Measurements from ENCODE around the gene PDLIM7.
"Not testable (repeated sequence)": the region's sequence is repeated elsewhere in the genome, so short reads cannot be mapped to it uniquely, and the experiment has no call there.

The PDLIM7 gene, protein sequence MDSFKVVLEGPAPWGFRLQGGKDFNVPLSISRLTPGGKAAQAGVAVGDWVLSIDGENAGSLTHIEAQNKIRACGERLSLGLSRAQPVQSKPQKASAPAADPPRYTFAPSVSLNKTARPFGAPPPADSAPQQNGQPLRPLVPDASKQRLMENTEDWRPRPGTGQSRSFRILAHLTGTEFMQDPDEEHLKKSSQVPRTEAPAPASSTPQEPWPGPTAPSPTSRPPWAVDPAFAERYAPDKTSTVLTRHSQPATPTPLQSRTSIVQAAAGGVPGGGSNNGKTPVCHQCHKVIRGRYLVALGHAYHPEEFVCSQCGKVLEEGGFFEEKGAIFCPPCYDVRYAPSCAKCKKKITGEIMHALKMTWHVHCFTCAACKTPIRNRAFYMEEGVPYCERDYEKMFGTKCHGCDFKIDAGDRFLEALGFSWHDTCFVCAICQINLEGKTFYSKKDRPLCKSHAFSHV

DNA sequence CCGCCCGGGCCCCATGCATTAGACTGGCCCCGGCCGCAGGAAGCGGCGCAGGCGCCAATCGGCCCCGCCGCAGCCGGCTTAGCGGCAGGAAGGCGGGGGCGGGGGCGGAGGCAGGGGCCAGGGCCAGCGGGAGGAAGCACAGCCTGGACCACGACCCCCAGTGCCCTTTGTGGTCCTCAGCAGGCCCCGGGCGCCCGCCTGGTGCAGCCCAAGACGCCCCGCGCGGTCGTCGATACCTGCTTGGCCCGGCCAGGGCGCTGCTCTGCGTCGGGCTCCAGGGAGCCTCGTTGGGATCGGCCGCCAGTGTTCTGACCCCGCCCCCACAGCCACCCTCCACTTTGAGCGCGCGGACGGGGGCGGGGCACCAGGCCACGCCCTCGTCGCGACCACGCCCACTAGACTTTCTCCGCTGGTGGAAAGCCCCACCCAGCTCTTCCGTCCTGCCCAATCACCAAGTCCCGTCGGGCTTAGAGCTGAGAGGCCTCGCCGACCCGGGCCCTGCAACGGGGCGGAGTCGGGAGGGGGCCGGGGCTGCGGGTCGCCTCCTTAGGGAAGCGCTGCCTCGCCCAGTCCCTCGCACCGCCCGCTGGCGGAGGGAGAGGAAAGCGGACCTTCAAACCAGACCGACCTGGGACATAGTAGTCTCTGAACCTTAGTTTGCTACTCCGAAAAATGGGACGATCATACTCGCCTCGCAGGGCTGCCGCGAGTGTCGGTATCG is at the start of gene PDLIM7:
PDLIM7 (minus strand) TSS at position 313 of the 721 bp plus-strand sequence. CDS start 1,092 bp downstream, outside the sequence.
- DNase-seq (ENCODE audit: low read depth): peak; percentile 90

- DNase-seq (ENCODE audit: low read depth): no peak
Measured at GRCh38 chr5:177546258-177546741, 48.9 kb upstream of the PDLIM7 start.

- DNase-seq (ENCODE audit: low read depth): no peak
Measured at GRCh38 chr5:177545487-177546257, 48.3 kb upstream of the PDLIM7 start.

DNA sequence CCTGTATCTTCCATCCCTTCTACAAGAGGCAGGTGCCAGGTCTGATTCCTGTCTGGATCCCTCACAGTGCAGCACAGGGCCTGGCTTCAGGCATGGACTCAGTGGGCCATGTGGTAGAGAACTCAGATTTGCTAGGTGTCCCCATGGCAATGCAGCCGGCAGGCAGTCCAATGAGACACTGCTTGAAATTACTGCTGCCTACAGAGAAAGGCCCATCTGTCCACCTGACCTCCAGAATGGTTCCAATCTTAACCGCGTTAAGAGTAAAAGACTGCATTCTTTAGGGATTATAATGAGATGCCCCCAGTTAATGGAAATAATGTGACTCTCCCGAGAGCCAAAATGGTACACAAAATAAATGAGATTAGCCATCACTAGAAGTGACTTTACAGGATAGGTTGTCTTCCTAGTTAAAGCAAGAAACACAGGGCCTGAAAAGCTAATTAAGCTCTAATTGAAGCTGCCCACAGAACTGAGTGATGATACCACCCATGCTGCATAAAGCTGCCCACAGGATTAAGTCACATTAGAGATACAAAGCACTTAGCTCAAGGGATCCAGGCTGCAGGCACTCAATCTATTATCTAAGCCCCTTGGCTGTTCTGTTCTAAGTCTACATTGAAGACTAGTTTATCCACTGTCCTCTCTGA is 45.5 kb upstream of the PDLIM7 start:
- DNase-seq (ENCODE audit: low read depth): no peak

- no peak for DNase-seq (ENCODE audit: low read depth)
Measured at GRCh38 chr5:177540438-177540837, 43.0 kb upstream of the PDLIM7 start.

DNA sequence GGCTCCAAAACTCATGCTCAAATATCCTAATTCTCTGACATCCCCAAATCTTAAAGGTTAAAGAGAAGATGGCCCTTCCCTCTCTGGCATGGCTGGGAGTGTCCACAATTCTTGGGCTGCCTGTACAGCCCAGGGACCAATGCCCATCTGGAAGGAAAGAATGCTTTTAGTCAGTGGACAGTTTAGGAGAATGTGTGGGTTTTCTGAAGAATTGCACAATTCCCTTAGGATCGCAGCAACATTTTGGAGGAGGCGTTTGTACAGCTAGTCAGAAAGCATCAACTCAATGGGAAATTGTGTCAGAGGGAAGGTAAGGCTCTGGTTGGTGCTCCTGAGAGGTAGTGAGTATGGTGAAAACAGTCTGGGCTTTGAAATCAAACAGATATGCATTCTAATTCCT is 42.0 kb upstream of the PDLIM7 start:
- no peak for DNase-seq (ENCODE audit: low read depth)

- DNase-seq (ENCODE audit: low read depth): no peak
Measured at GRCh38 chr5:177538876-177539275, 41.5 kb upstream of the PDLIM7 start.

- DNase-seq (ENCODE audit: low read depth): no peak
Measured at GRCh38 chr5:177537389-177538361, 40.3 kb upstream of the PDLIM7 start.

GRCh38 chr5:177536386-177536785 is 39.0 kb upstream of the PDLIM7 start:
- no peak for DNase-seq (ENCODE audit: low read depth)

- DNase-seq (ENCODE audit: low read depth): no peak
Measured at GRCh38 chr5:177535125-177535524, 37.7 kb upstream of the PDLIM7 start.

- DNase-seq (ENCODE audit: low read depth): not testable (repeated sequence)
Measured at GRCh38 chr5:177534433-177534832, 37.0 kb upstream of the PDLIM7 start.

GRCh38 chr5:177531209-177531940 is 34.0 kb upstream of the PDLIM7 start:
- DNase-seq (ENCODE audit: low read depth): no peak

- DNase-seq (ENCODE audit: low read depth): no peak
Measured at GRCh38 chr5:177530638-177531037, 33.2 kb upstream of the PDLIM7 start.

- no peak for DNase-seq (ENCODE audit: low read depth)
Measured at GRCh38 chr5:177529247-177530203, 32.1 kb upstream of the PDLIM7 start.

- DNase-seq (ENCODE audit: low read depth): no peak
Measured at GRCh38 chr5:177528631-177529030, 31.2 kb upstream of the PDLIM7 start.

DNA sequence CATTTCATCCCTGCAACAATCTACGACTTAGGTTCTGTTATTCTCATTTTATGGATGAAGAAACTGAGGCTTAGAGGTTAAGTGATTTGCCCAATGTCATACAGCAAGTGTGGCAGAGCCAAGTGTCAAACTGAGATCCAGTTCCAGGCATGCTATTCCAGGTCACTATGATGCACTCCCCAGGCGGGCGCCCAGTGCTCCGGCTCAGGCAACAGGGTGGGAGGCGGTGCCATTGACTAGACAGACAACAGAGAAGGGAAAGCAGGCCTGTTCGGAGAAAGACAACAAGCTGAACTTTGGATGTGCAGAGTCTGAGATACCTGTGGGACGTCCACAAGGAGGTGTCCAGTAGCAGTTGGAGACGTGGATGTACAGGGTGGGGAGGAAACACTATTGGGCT is 30.2 kb upstream of the PDLIM7 start:
- DNase-seq (ENCODE audit: low read depth): no peak

DNA sequence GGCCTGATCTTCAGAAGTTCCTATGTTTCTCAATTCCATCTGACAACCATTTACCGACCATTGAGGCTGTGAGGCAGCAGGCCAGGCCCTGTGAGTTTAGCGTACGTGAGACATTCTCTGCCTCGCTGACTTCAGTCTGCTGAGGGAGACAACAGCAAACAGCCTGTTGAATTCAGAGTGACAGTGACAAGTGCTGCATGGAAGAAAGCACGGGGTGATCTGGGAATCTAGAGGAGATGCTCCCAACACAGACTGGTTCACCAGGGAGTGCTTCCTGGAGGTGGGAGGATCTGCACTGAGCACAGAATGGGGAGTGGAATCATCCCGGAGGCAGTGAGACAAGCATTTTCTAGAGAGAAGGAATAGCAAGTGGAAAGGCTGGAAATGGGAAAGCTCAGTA is 29.4 kb upstream of the PDLIM7 start:
- DNase-seq (ENCODE audit: low read depth): no peak

GRCh38 chr5:177526191-177526590 is 28.8 kb upstream of the PDLIM7 start:
- DNase-seq (ENCODE audit: low read depth): no peak

Measured in activated T-cell treated with anti-CD3 and anti-CD28 coated beads for 24 hours (primary cell).